Measurements from ENCODE around the gene KIF5C.

GRCh38 chr2:149002378-149002890, 127.4 kb downstream of the KIF5C start:
- TF ChIP-seq EZH2 (IDR thresholded peaks at IDR 0.05; ENCODE audit: insufficient read depth, poor library complexity, severe bottlenecking), result no peak
- no peak for TF ChIP-seq EZH2phosphoT487 (IDR thresholded peaks at IDR 0.05; ENCODE audit: insufficient read depth, low read depth)

Measured in GM23248 (cell line).